ENCODE measurements around the gene MIER3.

- TF ChIP-seq, protein P1, sequence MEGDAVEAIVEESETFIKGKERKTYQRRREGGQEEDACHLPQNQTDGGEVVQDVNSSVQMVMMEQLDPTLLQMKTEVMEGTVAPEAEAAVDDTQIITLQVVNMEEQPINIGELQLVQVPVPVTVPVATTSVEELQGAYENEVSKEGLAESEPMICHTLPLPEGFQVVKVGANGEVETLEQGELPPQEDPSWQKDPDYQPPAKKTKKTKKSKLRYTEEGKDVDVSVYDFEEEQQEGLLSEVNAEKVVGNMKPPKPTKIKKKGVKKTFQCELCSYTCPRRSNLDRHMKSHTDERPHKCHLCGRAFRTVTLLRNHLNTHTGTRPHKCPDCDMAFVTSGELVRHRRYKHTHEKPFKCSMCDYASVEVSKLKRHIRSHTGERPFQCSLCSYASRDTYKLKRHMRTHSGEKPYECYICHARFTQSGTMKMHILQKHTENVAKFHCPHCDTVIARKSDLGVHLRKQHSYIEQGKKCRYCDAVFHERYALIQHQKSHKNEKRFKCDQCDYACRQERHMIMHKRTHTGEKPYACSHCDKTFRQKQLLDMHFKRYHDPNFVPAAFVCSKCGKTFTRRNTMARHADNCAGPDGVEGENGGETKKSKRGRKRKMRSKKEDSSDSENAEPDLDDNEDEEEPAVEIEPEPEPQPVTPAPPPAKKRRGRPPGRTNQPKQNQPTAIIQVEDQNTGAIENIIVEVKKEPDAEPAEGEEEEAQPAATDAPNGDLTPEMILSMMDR (IDR thresholded peaks at IDR 0.05) = peak in 3 of 6 experiments; percentile 38 to 54 (median 43)
- TF ChIP-seq POLR2A (IDR thresholded peaks at IDR 0.05) = no peak
These were observed 12.2 kb upstream of the MIER3 start for GRCh38 chr5:56964173-56964572.

Measured in Peyer's patch (tissue), 4 donors.